Neural cell (in vitro differentiated cells): ENCODE data around the gene CHADL. TPM values are rescaled to one million over a fixed set of nuclear protein-coding genes. Genes with fewer than 3 reads are reported as not detected.

Experiments
- H2AFZ ChIP-seq: fragments of 200-600, 300-800 bp; sonication (generic), shearing (Covaris generic); 2 replicates; pipeline ENCODE4 v1.6.0; 2014; ENCODE audit warnings: low read depth, mild to moderate bottlenecking, antibody characterized with exemption, low read length, moderate library complexity
- H3F3A ChIP-seq: fragments of 200-600 bp; shearing (Covaris generic); 2 replicates; pipeline ENCODE4 v1.6.1; 2016; ENCODE audit warnings: mild to moderate bottlenecking, moderate library complexity, mixed read lengths, antibody characterized with exemption, low read length; ENCODE audit not compliant: insufficient read depth, poor library complexity, severe bottlenecking
- H3K27ac ChIP-seq: fragments of 200-600, 300-800 bp; sonication (generic), shearing (Covaris generic); 2 replicates; pipeline ENCODE4 v1.5.1; 2014; ENCODE audit warnings: mild to moderate bottlenecking, low read length, moderate library complexity
- H3K27me3 ChIP-seq: fragments of 300-800, 200-600 bp; sonication (generic), shearing (Covaris generic); 2 replicates; pipeline ENCODE4 v1.6.0; 2014; ENCODE audit warnings: mild to moderate bottlenecking, low read depth, low read length, moderate library complexity; ENCODE audit not compliant: insufficient read depth
- H3K36me3 ChIP-seq: fragments of 300-800, 200-600 bp; sonication (generic), shearing (Covaris generic); 2 replicates; pipeline ENCODE4 v1.5.1; 2014; ENCODE audit warnings: mild to moderate bottlenecking, antibody characterized with exemption, low read length, moderate library complexity; ENCODE audit not compliant: insufficient read depth
- H3K4me2 ChIP-seq: fragments of 300-800, 200-600 bp; sonication (generic), shearing (Covaris generic); 2 replicates; pipeline ENCODE4 v1.6.0; 2014; ENCODE audit warnings: mild to moderate bottlenecking, low read length
- H3K4me3 ChIP-seq: fragments of 300-800, 200-600 bp; sonication (generic), shearing (Covaris generic); 2 replicates; pipeline ENCODE4 v1.5.1; 2014; ENCODE audit warnings: mild to moderate bottlenecking, low read length, moderate library complexity
- H3K79me2 ChIP-seq: fragments of 200-600 bp; shearing (Covaris generic); replicated peaks from 2 replicates; pipeline ENCODE4 v1.6.0; 2014; ENCODE audit warnings: mild to moderate bottlenecking, low read length, moderate library complexity; ENCODE audit not compliant: insufficient read depth
- H3K9ac ChIP-seq: fragments of 300-800, 200-600 bp; sonication (generic), shearing (Covaris generic); 2 replicates; pipeline ENCODE4 v1.6.1; 2016; ENCODE audit warnings: mild to moderate bottlenecking, low read length, mixed read lengths
- H3K9me2 ChIP-seq: fragments of 200-600 bp; shearing (Covaris generic); 2 replicates; pipeline ENCODE4 v1.6.1; 2016; ENCODE audit warnings: mild to moderate bottlenecking, low read length, mixed read lengths; ENCODE audit not compliant: insufficient read depth
- H3K9me3 ChIP-seq: fragments of 200-600, 300-800 bp; sonication (generic), shearing (Covaris generic); 2 replicates; pipeline ENCODE4 v1.6.1; 2016; ENCODE audit warnings: mild to moderate bottlenecking, mixed run types, low read length, moderate library complexity, mixed read lengths
- H4K20me1 ChIP-seq: fragments of 200-600 bp; shearing (Covaris generic); 2 replicates; pipeline ENCODE4 v1.6.1; 2016; ENCODE audit warnings: mild to moderate bottlenecking, mixed run types; ENCODE audit not compliant: insufficient read depth
- CTCF ChIP-seq: fragments of 450-650 bp; IDR thresholded peaks from 2 replicates; pipeline ENCODE4 v1.5.1; 2014; ENCODE audit warnings: antibody characterized with exemption, mild to moderate bottlenecking, moderate library complexity; ENCODE audit not compliant: poor library complexity, severe bottlenecking
- EP300 ChIP-seq: fragments of 450-650 bp; conservative IDR thresholded peaks from 2 replicates; pipeline ENCODE4 v1.6.1; 2014; ENCODE audit warnings: antibody characterized with exemption, mild to moderate bottlenecking, moderate library complexity; ENCODE audit not compliant: poor library complexity, severe bottlenecking
- EZH2 ChIP-seq: fragments of 200-600, 300-800 bp; shearing (Covaris generic), sonication (generic); IDR thresholded peaks from 2 replicates; pipeline ENCODE4 v1.6.1; 2014; ENCODE audit warnings: antibody characterized with exemption, low read length, borderline replicate concordance, mild to moderate bottlenecking; ENCODE audit not compliant: insufficient read depth, poor library complexity, severe bottlenecking
- MXI1 ChIP-seq: fragments of 450-650 bp; conservative IDR thresholded peaks from 2 replicates; pipeline ENCODE4 v1.6.1; 2014; ENCODE audit warnings: antibody characterized with exemption, mild to moderate bottlenecking; ENCODE audit not compliant: poor library complexity, severe bottlenecking
- POLR2AphosphoS5 ChIP-seq: IDR thresholded peaks from 2 replicates; pipeline ENCODE4 v1.6.1; 2012
- RAD21 ChIP-seq: fragments of 450-650 bp; conservative IDR thresholded peaks from 2 replicates; pipeline ENCODE4 v1.6.1; 2014; ENCODE audit warnings: antibody characterized with exemption, mild to moderate bottlenecking, moderate library complexity
- REST ChIP-seq: IDR thresholded peaks from 2 replicates; pipeline ENCODE4 v1.6.1; 2012; ENCODE audit warnings: borderline replicate concordance
- SMC3 ChIP-seq: fragments of 450-650 bp; conservative IDR thresholded peaks from 2 replicates; pipeline ENCODE4 v1.6.1; 2014; ENCODE audit warnings: antibody characterized with exemption, mild to moderate bottlenecking, moderate library complexity; ENCODE audit not compliant: poor library complexity
- TAF1 ChIP-seq: IDR thresholded peaks from 2 replicates; pipeline ENCODE4 v1.6.1; 2012; ENCODE audit warnings: low read depth
- polyA plus RNA-seq: library from polyadenylated mRNA; depleted of rRNA; stranded (reverse); fragments of >200 nt; gene quantifications from 2 replicates; pipeline ENCODE4 v1.2.3, GENCODE V29; 2014

The CHADL gene
- polyA plus RNA-seq, 1 donor from 2014 or later, result 0.22 TPM

- no peaks in the 10 kb centered on the region for H3F3A ChIP-seq
- H3K79me2 ChIP-seq, result no peaks in the 10 kb centered on the region
- H3K9me3 ChIP-seq, result no peaks in the 10 kb centered on the region
- H4K20me1 ChIP-seq, result no peaks in the 10 kb centered on the region
- no peak overlapping the region for H2AFZ ChIP-seq
- no peak overlapping the region for H3K4me3 ChIP-seq
- no peaks in the 10 kb centered on the region for H3K36me3 ChIP-seq
- no peak overlapping the region for H3K4me2 ChIP-seq
- H3K27ac ChIP-seq, result no peak overlapping the region
- no peaks in the 10 kb centered on the region for H3K27me3 ChIP-seq
- no peaks in the 10 kb centered on the region for H3K9me2 ChIP-seq
- TF ChIP-seq EP300 (no peak), POLR2AphosphoS5 (no peak), REST (no peak), SMC3 (no peak), EZH2 (no peak), RAD21 (no peak), MXI1 (no peak), TAF1 (no peak), CTCF (no peak)
- no peak overlapping the region for H3K9ac ChIP-seq
These were observed 56.1 kb downstream of the CHADL start for GRCh38 chr22:41184679-41185078.

- Histone ChIP-seq H3K9me2 (no peaks in the 10 kb centered on the region), H3F3A (no peaks in the 10 kb centered on the region), H3K27me3 (no peaks in the 10 kb centered on the region), H4K20me1 (no peaks in the 10 kb centered on the region), H3K79me2 (no peaks in the 10 kb centered on the region), H3K4me2 (no peak overlapping the region), H3K9me3 (no peaks in the 10 kb centered on the region), H3K27ac (no peak overlapping the region), H2AFZ (no peak overlapping the region), H3K36me3 (no peaks in the 10 kb centered on the region), H3K9ac (no peak overlapping the region), H3K4me3 (no peak overlapping the region)
- TF ChIP-seq EZH2 (no peak), REST (no peak), TAF1 (no peak), POLR2AphosphoS5 (no peak), SMC3 (no peak), RAD21 (no peak), CTCF (no peak), EP300 (no peak), MXI1 (no peak)
These were observed 59.1 kb downstream of the CHADL start for GRCh38 chr22:41181349-41182241.
